22Rv1 (cell line): Measurements from ENCODE around the gene ZNF41.

Experiments
- CTCF ChIP-seq: fragments of 450-650 bp; IDR thresholded peaks from 2 replicates; pipeline ENCODE4 v1.5.1; 2017; ENCODE audit warnings: mild to moderate bottlenecking
- ZFX ChIP-seq: fragments of 450-650 bp; IDR thresholded peaks from 2 replicates; pipeline ENCODE4 v1.6.1; 2017; ENCODE audit warnings: antibody characterized with exemption, borderline replicate concordance

- no peak for TF ChIP-seq CTCF
- no peak for TF ChIP-seq ZFX
Observed at GRCh38 chrX:47507153-47507867, 24.3 kb upstream of the ZNF41 start.
